ENCODE measurements around the gene APOL1. TPM values are rescaled to one million over a fixed set of nuclear protein-coding genes. Genes with fewer than 3 reads are reported as not detected.

Gene APOL1
- total and polyA plus RNA-seq, 2 of the 13 experiments (the other 11 are each of a cell fraction or from before 2014, with no cell fraction given), result 20.3 to 75.0 TPM

DNA sequence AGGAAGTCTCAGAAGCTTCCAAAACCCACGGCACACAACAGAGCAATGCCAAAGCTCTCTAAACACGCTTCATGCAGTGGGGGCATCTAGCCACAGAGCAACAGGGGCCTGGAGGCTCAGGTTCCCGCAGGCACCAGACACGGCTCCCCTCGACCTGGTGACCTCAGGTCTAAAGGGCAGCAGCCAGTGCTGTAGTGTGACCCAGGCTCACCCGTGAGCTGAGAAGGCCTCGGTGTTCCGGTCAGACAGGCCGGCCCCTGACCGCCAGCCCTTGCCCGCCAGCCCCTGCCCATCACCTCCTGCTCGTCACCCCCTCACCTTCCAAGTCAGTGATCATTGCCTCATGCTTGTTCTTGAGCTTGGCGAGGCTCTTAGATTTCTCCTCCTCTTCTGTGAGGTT is 45.7 kb downstream of the APOL1 start:
- Histone ChIP-seq H3K79me2 (ENCODE audit: insufficient read depth, low read length) (no peaks in the 10 kb centered on the region), H3K27me3 (ENCODE audit: control insufficient read depth in 1 of 2, insufficient read depth in 2 of 2, low read length in 2 of 2) (no peaks in the 10 kb centered on the region), H4K20me1 (ENCODE audit: insufficient read depth, low read length) (no peaks in the 10 kb centered on the region), H3K27ac (ENCODE audit: extremely low read length, insufficient read depth, low read length) (no peak overlapping the region), H3K4me2 (ENCODE audit: low read depth, low read length) (no peak overlapping the region), H3K36me3 (replicated peaks in 1 of 2; ENCODE audit: control insufficient read depth in 1 of 2, insufficient read depth in 2 of 2, low read length in 2 of 2) (peaks cover 72 to 91% of the 10 kb centered on the region in 2 experiments), H3K4me1 (ENCODE audit: insufficient read depth, low read length) (no peaks in the 10 kb centered on the region), H3K9me3 (ENCODE audit: low read length) (no peaks in the 10 kb centered on the region), H2AFZ (ENCODE audit: low read length) (no peak overlapping the region), H3K4me3 (replicated peaks in 1 of 3; ENCODE audit: insufficient read depth in 1 of 3, low read depth in 2 of 3, low read length in 3 of 3) (no peak overlapping the region), H3K9ac (ENCODE audit: insufficient read depth, low read depth, low read length) (no peak overlapping the region)
- BruUV-seq (replicated peaks), result no TSS peak
- no peak for ATAC-seq
- intact Hi-C loops (cut with micrococcal nuclease; ENCODE audit: unreplicated experiment), result no loop called here
- POLR2A ChIA-PET, result no interaction called here
- no peak for FAIRE-seq
- WGBS (ENCODE audit: low lambda C conversion rate), result 99% methylated on average over 9 of the region's 13 CpGs
- TF ChIP-seq ZNF572 (CRISPR knock-in tag; IDR thresholded peaks at IDR 0.05), result no peak
- no peak for TF ChIP-seq POLR2AphosphoS2 (IDR thresholded peaks at IDR 0.05; ENCODE audit: low read depth, low read length)
- no peak for TF ChIP-seq PRPF4 (IDR thresholded peaks at IDR 0.05; ENCODE audit: low read depth, low read length, poor library complexity, severe bottlenecking)
- no peak for TF ChIP-seq ZNF556 (CRISPR knock-in tag; IDR thresholded peaks at IDR 0.05; ENCODE audit: borderline replicate concordance)
- TF ChIP-seq SP1 (IDR thresholded peaks at IDR 0.05), result no peak
- TF ChIP-seq SP1 (CRISPR knock-in tag; IDR thresholded peaks at IDR 0.05), result no peak
- TF ChIP-seq SUZ12 (IDR thresholded peaks at IDR 0.05; ENCODE audit: low read depth, low read length), result no peak
- TF ChIP-seq RAD21 (CRISPR knock-in tag; IDR thresholded peaks at IDR 0.05), result no peak
- in situ Hi-C loops (cut with HindIII; ENCODE audit: extremely low pct_ligation_motif_present, low pct_unique_long_range_greater_than_20kb), result no loop called here
- DNase-seq (ENCODE audit: low spot score), result no peak
- CTCF ChIA-PET (ENCODE audit: low intra/inter-chr PET ratio, low total read pairs), result no interaction called here

DNA sequence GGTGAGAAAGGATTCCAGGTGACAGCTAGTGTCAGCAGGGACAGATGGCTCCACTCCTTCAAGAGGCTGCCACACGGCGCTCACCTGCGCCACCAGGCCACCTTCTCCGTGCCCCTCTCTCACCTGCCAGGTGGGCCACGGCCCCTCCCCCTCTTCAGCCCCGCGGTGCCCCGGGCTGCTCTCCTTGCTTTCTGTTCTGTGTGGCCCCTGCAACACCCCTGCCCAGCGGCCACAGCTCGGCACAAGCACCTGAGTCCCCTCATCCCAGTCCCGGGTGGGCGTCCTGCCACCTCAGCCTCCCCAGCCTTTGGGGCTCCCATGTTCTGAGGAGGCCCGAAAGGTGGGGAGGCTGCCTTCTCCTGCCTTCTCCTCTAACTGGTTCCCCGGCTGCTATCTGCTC is 46.4 kb downstream of the APOL1 start:
- Histone ChIP-seq H3K4me2 (ENCODE audit: low read depth, low read length) (no peak overlapping the region), H3K9me3 (ENCODE audit: low read length) (no peaks in the 10 kb centered on the region), H3K27ac (ENCODE audit: extremely low read length, insufficient read depth, low read length) (no peak overlapping the region), H3K9ac (ENCODE audit: insufficient read depth, low read depth, low read length) (no peak overlapping the region), H3K27me3 (ENCODE audit: control insufficient read depth in 1 of 2, insufficient read depth in 2 of 2, low read length in 2 of 2) (no peaks in the 10 kb centered on the region), H3K4me1 (ENCODE audit: insufficient read depth, low read length) (no peaks in the 10 kb centered on the region), H4K20me1 (ENCODE audit: insufficient read depth, low read length) (no peaks in the 10 kb centered on the region), H2AFZ (ENCODE audit: low read length) (no peak overlapping the region), H3K36me3 (replicated peaks in 1 of 2; ENCODE audit: control insufficient read depth in 1 of 2, insufficient read depth in 2 of 2, low read length in 2 of 2) (peaks cover 69 to 91% of the 10 kb centered on the region in 2 experiments), H3K79me2 (ENCODE audit: insufficient read depth, low read length) (no peaks in the 10 kb centered on the region), H3K4me3 (replicated peaks in 1 of 3; ENCODE audit: insufficient read depth in 1 of 3, low read depth in 2 of 3, low read length in 3 of 3) (no peak overlapping the region)
- TF ChIP-seq POLR2A (IDR thresholded peaks at IDR 0.05; ENCODE audit: insufficient read depth in 1 of 2, low read depth in 2 of 2, low read length in 2 of 2), result 0 out of 4 replicates have a peak, but pooled peaks of 1 of the 2 experiments have one; percentile 19
- no peak for TF ChIP-seq SRY (CRISPR knock-in tag; IDR thresholded peaks at IDR 0.05)
- peak; percentile 56 for TF ChIP-seq AGO2 (optimal IDR thresholded peaks at IDR 0.05; ENCODE audit: low read depth, low read length)
- TF ChIP-seq ZFP36L1 (CRISPR knock-in tag; IDR thresholded peaks at IDR 0.05), result no peak
- in situ Hi-C loops (cut with HindIII; ENCODE audit: extremely low pct_ligation_motif_present, low pct_unique_long_range_greater_than_20kb), result no loop called here
- ChIA-PET POLR2A (no interaction called here), CTCF (ENCODE audit: low intra/inter-chr PET ratio, low total read pairs) (no interaction called here)
- DNase-seq (ENCODE audit: low spot score) (no peak), ATAC-seq (no peak), FAIRE-seq (no peak)
- intact Hi-C loops (cut with micrococcal nuclease; ENCODE audit: unreplicated experiment), result no loop called here
- WGBS (ENCODE audit: low lambda C conversion rate), result 89% methylated on average over 12 of the region's 14 CpGs
- BruUV-seq (replicated peaks), result no TSS peak
